GM18526 (cell line): ENCODE results near the gene SBF1.
A peak's percentile ranks its signal among the peaks of the same experiment; 100 is the strongest.

Experiments
- POLR2A ChIP-seq: IDR thresholded peaks from 3 replicates; pipeline ENCODE4 v1.6.1; 2011; ENCODE audit not compliant: insufficient read length; ENCODE audit errors: extremely low read depth

SBF1 gene

GRCh38 chr22:50474710-50475651, at the start of gene SBF1:
SBF1 (minus strand) TSS chr22:50475035; CDS start chr22:50474840, 195 bp downstream.
- peak; percentile 55 for TF ChIP-seq POLR2A

GRCh38 chr22:50523806-50524675, 49.2 kb upstream of the SBF1 start:
- no peak for TF ChIP-seq POLR2A

GRCh38 chr22:50523458-50523805, 48.6 kb upstream of the SBF1 start:
- TF ChIP-seq POLR2A = no peak

- TF ChIP-seq POLR2A = no peak
Observed at GRCh38 chr22:50522806-50523438, 48.1 kb upstream of the SBF1 start.

- TF ChIP-seq POLR2A = no peak
Observed at GRCh38 chr22:50522208-50522805, 47.5 kb upstream of the SBF1 start.

- no peak for TF ChIP-seq POLR2A
Observed at GRCh38 chr22:50521710-50522109, 46.9 kb upstream of the SBF1 start.

GRCh38 chr22:50520826-50521453, 46.1 kb upstream of the SBF1 start:
- TF ChIP-seq POLR2A = no peak

GRCh38 chr22:50519151-50519550, 44.3 kb upstream of the SBF1 start:
- TF ChIP-seq POLR2A = no peak

GRCh38 chr22:50518606-50519005, 43.8 kb upstream of the SBF1 start:
- TF ChIP-seq POLR2A = no peak

- TF ChIP-seq POLR2A = no peak
Observed at GRCh38 chr22:50517495-50518260, 42.8 kb upstream of the SBF1 start.

GRCh38 chr22:50516891-50517290, 42.1 kb upstream of the SBF1 start:
- TF ChIP-seq POLR2A = no peak

- no peak for TF ChIP-seq POLR2A
Observed at GRCh38 chr22:50516068-50516467, 41.2 kb upstream of the SBF1 start.

- TF ChIP-seq POLR2A = no peak
Observed at GRCh38 chr22:50513175-50513574, 38.3 kb upstream of the SBF1 start.

- no peak for TF ChIP-seq POLR2A
Observed at GRCh38 chr22:50508897-50509296, 34.1 kb upstream of the SBF1 start.
